Esophagus mucosa (tissue), 1 donor: ENCODE results near the gene KRTAP4-7. TPM values are rescaled to one million over a fixed set of nuclear protein-coding genes. Genes with fewer than 3 reads are reported as not detected.
"Not testable (repeated sequence)": the region's sequence is repeated elsewhere in the genome, so short reads cannot be mapped to it uniquely, and the experiment has no call there.

Experiments used
- ATAC-seq: fragments of 200-7000 bp; cut with Tn5 transposase; one replicate; pipeline ENCODE4 v1.9.1; 2020
- total RNA-seq: library from RNA; stranded (reverse); gene quantifications from one replicate; pipeline ENCODE4 v1.2.4, GENCODE V29; 2023
- donor health status: DM: yes; HTN: yes; CAD: no.

Gene KRTAP4-7
- total RNA-seq, 1 donor from 2014 or later, result not detected

DNA sequence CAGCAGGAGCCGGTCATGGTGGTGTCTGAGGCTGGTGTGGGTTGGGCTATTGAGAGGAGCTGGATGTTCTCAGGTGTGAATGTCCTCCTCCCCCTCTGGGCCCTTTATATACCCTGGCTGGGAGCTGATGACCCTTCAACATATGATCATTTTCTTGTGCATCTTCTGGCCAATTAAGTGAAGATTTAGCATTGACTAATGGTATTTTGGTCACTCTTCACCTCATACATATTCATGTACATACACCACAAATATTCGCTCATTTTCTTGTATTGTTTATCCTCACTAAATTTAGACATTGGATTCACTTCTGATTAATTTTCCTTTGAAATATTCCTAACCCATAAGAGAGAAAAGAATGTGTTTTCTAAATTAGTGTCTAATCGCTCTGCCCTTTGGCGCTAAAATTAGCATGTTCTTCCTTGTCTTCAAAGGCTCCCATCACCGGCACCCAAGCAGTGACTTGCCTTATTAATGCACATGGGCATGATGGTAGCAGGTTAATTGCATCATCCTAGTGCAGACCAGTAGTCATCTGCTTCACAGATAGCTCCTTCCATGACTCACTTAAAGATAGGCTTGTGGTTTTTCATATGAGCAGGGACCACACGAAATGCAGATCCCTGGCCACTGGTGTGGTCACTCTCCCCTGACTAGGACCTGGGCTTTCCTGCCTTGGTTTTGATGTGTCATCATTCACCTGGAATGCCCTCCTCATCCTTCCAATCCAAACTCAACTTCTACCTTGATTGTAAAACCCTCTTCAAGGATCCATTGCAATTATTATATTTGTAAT is 17.9 kb upstream of the KRTAP4-7 start, which contains the start of gene KRTAP2-4:
TSS of gene KRTAP2-4 (minus strand) at position 51 of the 796 bp plus-strand sequence. CDS start at position 17, 34 bp downstream.
- ATAC-seq, result peak; percentile 60

DNA sequence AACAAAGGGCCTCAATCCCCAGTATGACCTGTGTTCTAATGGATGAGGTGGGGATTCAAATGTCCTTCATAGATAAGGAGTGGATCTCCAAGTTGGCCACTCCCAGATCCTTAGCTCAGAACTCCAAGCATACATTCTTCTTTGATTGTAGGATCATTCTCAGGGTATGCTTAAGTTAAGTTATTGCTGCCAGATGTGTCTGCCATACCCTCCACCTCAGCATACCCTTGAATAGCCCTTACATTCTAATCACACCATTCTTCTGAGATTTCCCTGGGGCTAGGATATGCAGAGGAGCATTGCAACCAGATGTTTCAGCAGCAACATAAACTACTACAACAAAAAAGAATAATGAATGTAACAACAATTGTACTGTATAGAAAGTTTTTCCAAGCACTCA is 16.7 kb upstream of the KRTAP4-7 start:
- ATAC-seq, result no peak

DNA sequence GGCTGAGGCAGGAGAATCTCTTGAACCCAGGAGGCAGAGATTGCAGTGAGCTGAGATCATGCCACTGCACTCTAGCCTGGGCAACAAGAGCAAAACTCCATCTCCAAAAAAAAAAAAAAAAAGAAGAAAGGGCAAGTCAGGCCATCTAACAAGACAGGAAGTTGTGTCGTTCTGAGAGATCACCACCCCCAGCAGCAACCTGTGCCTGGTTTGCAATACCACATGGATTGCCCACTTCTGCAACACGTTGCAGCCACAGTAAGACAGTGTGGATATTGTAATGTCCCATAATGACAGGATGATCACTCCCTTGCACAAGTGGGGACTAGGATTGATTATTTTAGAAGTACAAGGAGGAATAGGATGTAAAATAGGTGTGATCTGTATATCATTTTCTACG is 14.9 kb upstream of the KRTAP4-7 start:
- no peak for ATAC-seq

DNA sequence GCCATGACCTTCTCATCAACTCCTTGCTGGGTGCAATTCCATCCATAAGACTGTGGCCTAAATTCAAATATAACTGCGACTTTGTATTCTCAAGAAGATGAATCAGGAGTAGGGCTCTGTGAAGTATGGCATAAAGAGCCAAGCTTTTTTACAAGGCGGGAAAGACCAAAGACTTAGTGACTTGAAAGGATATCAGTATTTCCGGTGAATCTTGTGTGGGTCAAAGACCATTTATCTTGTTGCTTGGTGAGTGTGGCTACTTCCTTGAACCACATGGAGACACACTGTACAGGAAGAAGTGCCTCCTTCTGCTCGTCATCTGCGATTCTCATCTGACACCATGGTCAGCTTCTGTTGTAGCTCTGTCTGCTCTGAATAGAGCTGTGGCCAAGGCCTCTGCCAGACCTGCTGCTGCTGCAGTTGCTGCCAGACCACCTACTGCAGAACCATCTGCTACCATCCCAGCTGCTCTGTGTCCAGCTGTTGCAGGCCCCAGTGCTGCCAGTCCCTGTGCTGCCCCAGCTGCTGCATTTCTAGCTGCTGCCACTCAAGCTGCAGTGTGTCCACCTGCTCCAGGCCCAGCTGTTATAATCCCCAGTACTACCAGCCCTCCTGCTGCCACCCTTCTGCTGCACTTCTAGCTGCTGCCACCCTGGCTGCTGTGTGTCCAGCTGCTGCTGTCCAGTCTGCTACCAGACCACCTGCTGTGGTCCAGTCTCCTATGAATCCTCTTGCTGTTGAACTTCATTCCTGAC is 12.2 kb upstream of the KRTAP4-7 start:
- no peak for ATAC-seq

DNA sequence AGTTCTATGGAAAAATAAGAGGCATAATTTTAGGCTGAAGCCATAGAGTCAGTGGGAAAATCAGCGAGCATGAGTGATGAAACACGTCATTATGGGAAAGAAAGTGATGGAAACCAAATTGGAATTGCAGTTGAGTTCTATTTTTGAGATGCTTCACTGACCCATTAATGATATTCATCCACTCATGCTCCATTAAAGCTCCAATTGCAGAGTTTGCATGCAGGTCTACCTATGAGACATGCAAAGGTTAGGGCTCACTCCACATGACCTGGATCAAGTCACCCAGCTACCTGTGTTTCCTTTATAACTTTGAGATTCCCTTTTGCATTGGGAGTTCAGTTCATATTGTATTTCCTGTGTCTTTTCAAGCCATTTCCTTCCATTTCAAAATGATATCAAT is 10.3 kb upstream of the KRTAP4-7 start:
- ATAC-seq, result no peak

DNA sequence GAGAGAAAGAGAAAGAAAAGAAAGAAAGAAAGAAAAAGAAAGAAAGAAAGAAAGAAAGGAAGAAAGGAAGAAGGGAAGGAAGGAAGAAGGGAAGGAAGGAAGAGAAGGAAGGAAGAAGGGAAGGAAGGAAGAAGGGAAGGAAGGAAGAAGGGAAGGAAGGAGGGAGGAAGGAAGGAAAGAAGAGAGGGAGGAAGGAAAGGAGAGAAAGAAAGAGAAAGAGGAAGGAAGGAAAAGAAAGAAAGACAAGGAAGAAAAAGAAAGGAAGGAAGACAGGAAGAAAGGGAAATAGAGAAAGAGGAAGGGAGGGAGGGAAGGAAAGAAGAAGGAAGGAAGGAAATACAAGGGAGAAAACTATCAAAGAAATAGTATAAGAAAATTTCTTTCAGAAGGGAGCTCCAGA is 7.2 kb upstream of the KRTAP4-7 start:
- ATAC-seq, result no peak

DNA sequence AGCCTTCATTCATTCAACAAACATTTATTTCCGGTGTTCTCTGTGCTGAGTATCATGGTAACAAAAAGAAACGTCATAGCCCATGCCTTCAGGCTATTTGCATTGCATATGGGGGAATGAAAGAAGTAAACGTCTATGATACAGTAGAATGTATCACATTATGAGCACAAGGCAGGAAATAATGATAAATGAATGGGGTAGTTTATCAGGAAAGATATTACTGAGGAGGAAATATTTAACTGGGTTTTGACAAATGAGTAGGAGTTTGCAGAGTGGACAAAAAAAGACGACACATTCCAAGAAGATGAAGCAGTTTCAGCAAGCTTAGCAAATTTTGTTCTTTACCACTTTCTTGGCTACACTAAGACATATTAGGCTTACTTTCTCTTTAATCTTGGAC is 1.3 kb upstream of the KRTAP4-7 start:
- ATAC-seq, result no peak

DNA sequence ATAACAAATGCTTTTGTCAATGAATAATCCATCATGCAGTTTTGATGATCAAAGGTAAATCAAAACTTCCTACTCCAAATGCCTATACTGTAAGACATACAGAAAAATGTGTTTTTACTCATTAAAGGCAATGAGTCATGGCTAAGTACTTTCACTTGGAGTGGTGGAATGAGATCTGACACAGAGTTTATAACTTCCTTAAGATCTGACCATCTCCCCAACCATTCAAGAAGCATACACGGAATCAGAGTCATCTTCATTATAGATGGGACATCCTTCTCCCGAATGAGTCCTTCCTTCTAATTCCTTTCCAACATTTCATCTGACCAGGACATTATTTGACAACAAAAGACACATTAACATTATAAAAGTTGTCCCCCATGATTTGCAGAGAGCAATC is 523 bp upstream of the KRTAP4-7 start:
- ATAC-seq, result peak; percentile 52

DNA sequence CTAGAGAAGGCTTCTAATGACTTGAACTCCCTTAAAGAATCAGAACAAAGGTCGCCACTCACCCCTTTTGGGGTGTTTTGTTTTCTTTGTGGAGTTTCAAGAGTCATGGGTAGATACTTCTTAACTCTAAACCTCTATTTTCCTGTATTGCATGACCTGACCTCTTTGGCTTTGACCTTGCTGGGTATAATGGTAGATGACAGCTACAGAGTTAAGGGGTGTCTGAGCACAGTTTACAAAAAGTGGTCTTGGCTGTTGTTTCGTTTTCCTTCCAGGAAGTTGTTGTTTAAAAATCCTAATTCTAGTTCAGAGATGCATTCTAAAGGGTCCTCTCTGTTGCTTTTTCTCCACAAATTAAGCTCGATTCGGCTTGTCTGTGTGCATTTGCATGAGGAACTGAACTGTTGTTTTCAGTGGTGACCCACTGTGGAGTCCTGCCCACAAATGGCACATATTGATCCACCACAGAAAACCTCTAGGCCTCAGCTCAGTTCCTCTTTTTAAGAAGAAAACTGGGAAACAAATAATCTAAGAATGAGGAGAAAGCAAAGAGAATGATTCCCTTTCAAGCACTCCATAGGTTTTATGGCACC is 4.9 kb downstream of the KRTAP4-7 start:
- ATAC-seq, result not testable (repeated sequence)

DNA sequence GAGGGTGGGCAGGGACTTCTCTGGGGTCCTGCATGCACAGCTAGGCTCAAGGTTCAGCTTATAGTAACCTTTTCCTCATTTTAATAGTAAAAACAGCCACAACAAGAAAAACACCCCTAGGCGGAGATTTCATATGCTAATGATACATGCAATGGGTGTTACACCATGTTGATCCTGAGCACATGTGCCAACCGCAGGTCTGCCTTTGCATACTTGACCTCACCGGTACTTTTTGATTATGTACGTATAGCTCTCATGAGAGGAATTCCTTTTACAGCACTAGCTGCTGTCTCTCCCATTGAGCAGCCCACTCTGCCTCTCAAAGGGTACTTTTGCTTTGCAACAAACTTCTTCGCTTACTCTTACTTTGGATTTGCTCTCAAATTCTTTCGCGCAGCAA is 12.1 kb downstream of the KRTAP4-7 start:
- no peak for ATAC-seq

DNA sequence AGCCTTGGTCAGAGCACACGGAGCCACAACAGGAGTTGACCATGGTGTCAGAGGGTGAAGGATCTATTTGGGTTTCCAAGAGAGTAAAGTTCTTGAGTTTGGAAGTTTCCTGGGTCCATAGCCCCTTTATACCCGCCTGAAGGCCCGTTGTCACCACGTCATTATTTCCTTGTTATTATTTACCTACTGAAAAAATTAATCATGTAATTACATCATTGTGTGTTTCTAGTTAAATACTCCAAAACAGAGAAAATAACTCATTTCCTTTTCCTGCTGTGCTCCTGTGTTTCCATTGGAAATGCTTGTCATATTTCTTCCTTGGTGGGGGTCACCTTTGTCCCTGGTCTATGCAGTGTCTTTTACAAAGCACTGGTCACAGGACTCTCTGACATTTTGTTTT is 14.1 kb downstream of the KRTAP4-7 start, which contains the start of gene KRTAP4-8:
TSS of gene KRTAP4-8 (minus strand) at position 101 of the 400 bp plus-strand sequence. CDS start at position 43, 58 bp downstream.
- no peak for ATAC-seq

DNA sequence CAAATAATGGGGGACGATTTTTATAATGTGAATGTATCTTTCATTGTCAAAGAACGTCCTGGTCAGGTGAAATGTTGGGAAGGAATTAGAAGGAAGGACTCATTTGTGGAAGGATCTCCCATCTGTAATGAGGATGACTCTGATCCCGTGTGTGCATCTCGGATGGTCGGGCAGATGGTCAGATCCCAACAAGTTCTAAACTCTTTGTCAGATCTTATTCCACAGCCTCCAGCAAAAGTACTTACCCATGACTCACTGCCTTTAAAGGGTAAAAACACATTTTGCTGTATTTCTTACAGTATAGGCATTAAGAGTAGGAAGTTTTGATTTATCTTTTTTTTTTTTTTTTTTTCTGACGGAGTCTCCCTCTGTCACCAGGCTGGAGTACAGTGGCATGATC is 14.5 kb downstream of the KRTAP4-7 start:
- no peak for ATAC-seq

DNA sequence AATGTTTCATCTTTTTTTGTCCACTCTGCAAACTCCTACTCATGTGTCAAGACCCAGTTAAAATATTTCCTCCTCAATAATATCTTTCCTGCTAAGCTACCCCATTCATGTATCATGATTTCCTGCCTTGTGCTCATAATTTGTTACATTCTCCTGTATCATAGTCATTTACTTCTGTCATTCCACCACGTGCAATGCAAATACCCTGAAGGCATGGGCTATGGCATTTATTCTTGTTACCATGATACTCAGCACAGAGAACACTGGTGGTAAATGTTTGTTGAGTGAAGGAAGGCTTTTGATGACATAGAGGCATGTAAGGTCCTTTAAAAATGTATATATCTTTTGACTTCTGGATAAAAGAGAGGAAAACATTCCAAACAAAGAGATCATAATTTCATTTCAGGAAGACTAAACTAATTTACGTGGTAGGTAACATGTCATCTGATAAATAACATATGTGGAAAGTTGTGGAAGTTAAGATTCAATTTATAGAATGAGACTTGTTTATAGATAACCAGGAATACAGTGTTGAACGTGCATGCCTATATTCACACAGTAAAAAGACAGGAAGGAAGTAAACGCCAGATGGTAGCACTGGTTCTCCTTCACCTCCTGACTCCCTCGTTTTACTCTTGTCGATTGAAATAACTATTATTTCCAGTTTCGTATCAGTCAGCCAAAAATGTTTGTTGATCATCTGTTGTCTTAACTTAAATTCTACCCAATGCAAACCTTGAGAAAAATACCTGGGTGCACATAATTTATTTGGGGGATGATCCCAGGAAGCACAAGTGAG is 15.9 kb downstream of the KRTAP4-7 start:
- ATAC-seq, result peak; percentile 54

DNA sequence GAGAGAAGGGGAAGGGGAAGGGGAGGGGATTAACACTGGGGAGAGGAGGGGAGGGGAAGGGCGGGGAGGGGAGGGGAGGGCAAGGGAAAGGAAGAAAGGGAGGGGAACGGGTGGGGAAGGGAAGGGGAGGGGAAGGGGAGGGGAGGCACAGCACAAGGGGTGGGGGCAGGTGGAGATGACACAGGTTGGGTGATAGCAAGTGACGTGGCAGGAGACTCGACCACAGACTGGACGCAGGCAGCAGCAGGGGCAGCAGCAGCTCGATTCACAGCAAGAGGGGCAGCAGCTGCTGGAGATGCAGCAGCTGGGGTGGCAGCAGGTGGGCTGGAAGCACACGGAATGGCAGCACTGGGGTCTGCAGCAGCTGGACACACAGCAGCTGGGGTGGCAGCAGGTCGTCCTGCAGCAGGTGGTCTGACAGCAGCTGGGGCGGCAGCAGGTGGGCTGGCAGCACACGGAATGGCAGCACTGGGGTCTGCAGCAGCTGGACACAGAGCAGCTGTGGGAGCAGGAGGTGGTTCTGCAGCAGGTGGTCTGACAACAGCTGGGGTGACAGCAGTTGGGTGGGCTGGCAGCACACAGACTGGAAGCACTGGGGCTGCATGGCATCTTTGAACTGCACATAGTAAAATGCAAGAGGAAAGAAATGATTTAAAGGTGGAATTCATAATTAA is 17.8 kb downstream of the KRTAP4-7 start, which contains the start of gene KRTAP4-16:
TSS of gene KRTAP4-16 (minus strand) at position 624 of the 674 bp plus-strand sequence. CDS start at position 624, 0 bp downstream.
- no peak for ATAC-seq

DNA sequence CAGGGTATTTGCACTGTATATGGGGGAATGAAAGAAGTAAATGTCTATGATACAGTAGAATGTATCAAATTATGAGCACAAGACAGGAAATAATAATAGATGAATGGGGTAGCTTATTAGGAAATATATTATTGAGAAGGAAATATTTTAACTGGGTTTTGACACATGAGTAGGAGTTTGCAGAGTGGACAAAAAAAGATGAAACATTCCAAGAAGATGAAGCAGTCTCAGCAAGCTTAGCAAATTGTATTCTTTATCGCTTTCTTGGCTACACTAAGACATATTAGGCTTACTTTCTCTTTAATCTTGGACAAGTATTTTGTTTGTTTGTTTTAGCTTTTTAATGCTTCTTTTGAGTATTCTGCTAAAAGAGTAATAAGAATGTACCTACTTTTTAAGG is 19.9 kb downstream of the KRTAP4-7 start:
- no peak for ATAC-seq

DNA sequence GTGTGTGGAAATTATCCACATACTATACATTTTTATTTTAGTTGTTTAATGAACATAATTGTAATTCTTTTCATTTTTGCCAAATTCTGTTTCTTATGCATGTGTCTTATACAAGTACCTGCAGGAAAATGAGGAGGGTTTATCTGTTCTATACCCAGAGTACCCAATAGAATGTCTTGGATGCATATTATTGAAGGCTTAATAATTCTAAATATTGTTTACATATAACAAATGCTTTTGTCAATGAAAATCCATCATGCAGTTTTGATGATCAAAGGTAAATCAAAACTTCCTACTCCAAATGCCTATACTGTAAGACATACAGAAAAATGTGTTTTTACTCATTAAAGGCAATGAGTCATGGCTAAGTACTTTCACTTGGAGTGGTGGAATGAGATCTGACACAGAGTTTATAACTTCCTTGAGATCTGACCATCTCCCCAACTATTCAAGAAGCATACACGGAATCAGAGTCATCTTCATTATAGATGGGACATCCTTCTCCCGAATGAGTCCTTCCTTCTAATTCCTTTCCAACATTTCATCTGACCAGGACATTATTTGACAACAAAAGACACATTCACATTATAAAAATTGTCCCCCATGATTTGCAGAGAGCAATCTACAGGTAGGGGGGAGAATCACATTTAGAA is 20.6 kb downstream of the KRTAP4-7 start:
- peak; percentile 55 for ATAC-seq

DNA sequence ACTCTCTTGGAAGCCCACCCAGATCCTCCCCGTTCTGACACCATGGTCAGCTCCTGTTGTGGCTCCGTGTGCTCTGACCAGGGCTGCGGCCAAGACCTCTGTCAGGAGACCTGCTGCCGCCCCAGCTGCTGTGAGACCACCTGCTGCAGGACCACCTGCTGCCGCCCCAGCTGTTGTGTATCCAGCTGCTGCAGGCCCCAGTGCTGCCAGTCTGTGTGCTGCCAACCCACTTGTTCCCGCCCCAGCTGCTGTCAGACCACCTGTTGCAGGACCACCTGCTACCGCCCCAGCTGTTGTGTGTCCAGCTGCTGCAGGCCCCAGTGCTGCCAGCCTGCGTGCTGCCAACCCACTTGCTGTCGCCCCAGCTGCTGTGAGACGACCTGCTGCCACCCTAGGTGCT is 21.4 kb downstream of the KRTAP4-7 start, which contains the start of gene KRTAP4-9:
TSS of gene KRTAP4-9 (plus strand) at position 43 of the 400 bp plus-strand sequence. CDS start at position 43, 0 bp downstream.
- ATAC-seq, result not testable (repeated sequence)

DNA sequence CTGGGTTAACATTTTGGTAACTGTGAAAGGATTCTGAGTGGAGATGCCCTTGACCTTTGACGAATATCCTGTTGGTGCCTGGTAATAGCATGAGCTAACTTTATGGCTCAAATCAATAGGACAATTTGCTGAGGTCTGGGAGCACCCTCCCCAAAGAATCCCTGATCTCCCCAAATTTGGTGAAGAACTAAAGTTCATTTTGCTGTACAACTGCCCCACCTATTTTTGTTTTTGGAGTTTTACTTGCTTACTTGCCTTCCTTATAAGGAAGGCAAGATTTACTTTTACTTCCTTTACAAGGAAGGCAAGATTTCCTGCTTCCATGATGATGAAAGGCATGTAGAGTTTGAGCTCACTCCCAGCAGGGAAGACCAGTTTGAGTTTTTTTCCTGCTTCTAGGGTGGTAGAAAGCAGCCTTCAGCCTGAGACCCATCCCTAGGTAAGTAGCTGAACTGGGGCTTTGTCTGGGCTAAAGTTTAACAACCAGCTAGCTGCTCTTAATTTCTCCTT is 24.0 kb downstream of the KRTAP4-7 start:
- no peak for ATAC-seq

DNA sequence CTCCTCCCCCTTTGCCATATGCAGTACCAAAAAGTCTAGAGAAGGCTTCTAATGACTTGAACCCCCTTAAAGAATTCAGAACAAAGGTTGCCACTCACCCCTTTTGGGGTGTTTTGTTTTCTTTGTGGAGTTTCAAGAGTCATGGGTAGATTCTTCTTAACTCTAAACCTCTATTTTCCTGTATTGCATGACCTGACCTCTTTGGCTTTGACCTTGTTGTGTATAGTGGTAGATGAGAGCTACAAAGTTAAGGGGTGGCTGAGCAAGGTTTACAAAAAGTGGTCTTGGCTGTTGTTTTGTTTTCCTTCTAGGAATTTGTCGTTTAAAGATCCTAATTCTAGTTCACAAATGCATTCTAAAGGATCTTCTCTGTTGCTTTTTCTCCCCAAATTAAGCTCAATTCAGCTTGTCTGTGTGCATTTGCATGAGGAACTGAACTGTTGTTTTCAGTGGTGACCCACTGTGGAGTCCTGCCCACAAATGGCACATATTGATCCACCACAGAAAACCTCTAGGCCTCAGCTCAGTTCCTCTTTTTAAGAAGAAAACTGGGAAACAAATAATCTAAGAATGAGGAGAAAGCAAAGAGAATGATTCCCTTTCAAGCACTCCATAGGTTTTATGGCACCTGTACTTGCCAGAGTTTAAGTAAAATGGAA is 24.9 kb downstream of the KRTAP4-7 start:
- ATAC-seq, result not testable (repeated sequence)
